BJ (cell line): Measurements from ENCODE around the gene RASGRF2. TPM values are rescaled to one million over a fixed set of nuclear protein-coding genes. Genes with fewer than 3 reads are reported as not detected.

ENCODE experiments used
- CTCF ChIA-PET: fragments of 350-600 bp; formaldehyde crosslinking; extraction: SDS; loops from one replicate; lab custom pipeline; 2021; ENCODE audit warnings: antibody characterized with exemption, inconsistent platforms; lab: Yijun Ruan, JAX
- POLR2A ChIA-PET: fragments of 300-600 bp; sonication (Branson Sonifier 250); formaldehyde crosslinking; extraction: SDS; loops from one replicate; lab custom pipeline; 2021; ENCODE audit warnings: antibody characterized with exemption; lab: Charles Lee
- DNase-seq: peaks from one replicate; pipeline ENCODE4 v3.0.0-alpha.2; 2011; ENCODE audit warnings: low read depth
- H3K27me3 ChIP-seq: 2 replicates; pipeline ENCODE4 v1.6.0; 2011; ENCODE audit warnings: low read length; ENCODE audit not compliant: control insufficient read depth, insufficient read depth
- H3K36me3 ChIP-seq: 2 replicates; pipeline ENCODE4 v1.5.1; 2011; ENCODE audit warnings: low read length; ENCODE audit not compliant: control insufficient read depth, insufficient read depth
- H3K4me3 ChIP-seq: 2 replicates; pipeline ENCODE4 v1.5.1; 2011; ENCODE audit warnings: low read depth, mild to moderate bottlenecking, control low read depth, low read length
- CTCF ChIP-seq: IDR thresholded peaks from 2 replicates; pipeline ENCODE4 v1.5.1; 2011; ENCODE audit warnings: low read depth, mild to moderate bottlenecking, control low read depth, inconsistent platforms, low read length, moderate library complexity; ENCODE audit not compliant: insufficient read depth
- polyA plus RNA-seq: library from polyadenylated mRNA; depleted of rRNA; stranded (reverse); fragments of >200 nt; gene quantifications from 2 replicates; pipeline ENCODE4 v1.2.3, GENCODE V29; 2011

The RASGRF2 gene
- polyA plus RNA-seq, 1 experiment: 0.85 TPM

- CTCF ChIA-PET: interaction anchor here (0.8 kb wide), 1 partner anchor 41 kb away, joined by 3 read pairs; no protein-coding TSS in a partner anchor
- no peak for TF ChIP-seq CTCF
These were observed 25.4 kb upstream of the RASGRF2 start for GRCh38 chr5:80934751-80935150.

GRCh38 chr5:80935811-80936385, 24.3 kb upstream of the RASGRF2 start:
- Histone ChIP-seq H3K4me3 (no peak overlapping the region), H3K36me3 (no peaks in the 10 kb centered on the region), H3K27me3 (no peaks in the 10 kb centered on the region; the same call in 1 of the 2 replicates)
- POLR2A ChIA-PET: no interaction called here
- DNase-seq: no peak
- CTCF ChIA-PET: interaction anchor here (0.7 to 1.5 kb wide), 2 partner anchors 25 to 172 kb away, joined by 3 to 4 read pairs; no protein-coding TSS in a partner anchor
- TF ChIP-seq CTCF: peak; percentile 9; the same call in 1 of the 2 replicates

More at GRCh38 chr5:80934751-80935150, 25.4 kb upstream of the RASGRF2 start:
- H3K36me3 ChIP-seq: no peaks in the 10 kb centered on the region
- no peak overlapping the region for H3K4me3 ChIP-seq
- no peak for DNase-seq
- H3K27me3 ChIP-seq: no peaks in the 10 kb centered on the region; the same call in 1 of the 2 replicates
- POLR2A ChIA-PET: no interaction called here

- Histone ChIP-seq H3K36me3 (no peaks in the 10 kb centered on the region), H3K27me3 (no peaks in the 10 kb centered on the region; the same call in 1 of the 2 replicates), H3K4me3 (no peak overlapping the region)
- ChIA-PET POLR2A (no interaction called here), CTCF (interaction anchor here (1.0 to 1.5 kb wide), 2 partner anchors 20 to 24 kb away, joined by 3 to 4 read pairs; no protein-coding TSS in a partner anchor)
- DNase-seq: no peak
- TF ChIP-seq CTCF: no peak
These were observed 23.3 kb upstream of the RASGRF2 start for GRCh38 chr5:80936881-80937280.

GRCh38 chr5:80937584-80938356, 22.4 kb upstream of the RASGRF2 start:
- H3K27me3 ChIP-seq: peaks cover 1% of the 10 kb centered on the region; the same call in 1 of the 2 replicates
- H3K4me3 ChIP-seq: no peak overlapping the region
- ChIA-PET POLR2A (no interaction called here), CTCF (interaction anchor here (1.0 kb wide), 1 partner anchor 20 kb away, joined by 3 read pairs; no protein-coding TSS in a partner anchor)
- H3K36me3 ChIP-seq: no peaks in the 10 kb centered on the region
- TF ChIP-seq CTCF: no peak
- DNase-seq: no peak

- H3K36me3 ChIP-seq: no peaks in the 10 kb centered on the region
- H3K4me3 ChIP-seq: no peak overlapping the region
- CTCF ChIA-PET: no interaction called here
- peaks cover 1% of the 10 kb centered on the region; the same call in 1 of the 2 replicates for H3K27me3 ChIP-seq
- POLR2A ChIA-PET: no interaction called here
- DNase-seq: no peak
- no peak for TF ChIP-seq CTCF
These were observed 18.7 kb upstream of the RASGRF2 start for GRCh38 chr5:80941496-80941895.
